Measurements from ENCODE around the gene TNNT2.

The TNNT2 gene

GRCh38 chr1:201401700-201402099, 24.2 kb upstream of the TNNT2 start:
- DNase-seq: no peak

- no peak for DNase-seq
Observed at GRCh38 chr1:201400852-201401230, 23.4 kb upstream of the TNNT2 start.

- DNase-seq: no peak
Observed at GRCh38 chr1:201400212-201400851, 22.9 kb upstream of the TNNT2 start.

GRCh38 chr1:201399352-201400126, 22.1 kb upstream of the TNNT2 start:
- no peak for DNase-seq

GRCh38 chr1:201399018-201399351, 21.5 kb upstream of the TNNT2 start, which contains the start of gene LAD1:
TSS of gene LAD1 (minus strand) at chr1:201399324. CDS start at chr1:201399306, 18 bp downstream.
- no peak for DNase-seq

DNA sequence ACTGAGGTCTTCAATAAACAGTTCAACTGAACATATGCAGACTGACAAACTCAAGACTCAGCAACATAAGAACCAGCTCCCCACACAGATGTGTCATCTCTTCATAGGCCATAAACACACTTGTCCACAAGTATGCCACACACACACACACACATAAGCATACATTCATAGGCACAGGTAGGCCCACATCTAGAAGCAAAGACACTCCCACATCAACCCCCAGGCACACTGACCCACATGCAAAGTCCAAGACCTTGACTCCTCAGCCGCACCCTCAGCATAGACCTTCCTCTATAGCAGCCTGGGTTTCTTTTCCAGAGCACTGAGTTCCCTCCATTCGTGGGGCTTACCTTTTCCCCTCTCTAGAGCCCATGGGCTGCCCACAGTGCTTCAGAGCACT, 20.2 kb upstream of the TNNT2 start:
- DNase-seq: no peak

DNA sequence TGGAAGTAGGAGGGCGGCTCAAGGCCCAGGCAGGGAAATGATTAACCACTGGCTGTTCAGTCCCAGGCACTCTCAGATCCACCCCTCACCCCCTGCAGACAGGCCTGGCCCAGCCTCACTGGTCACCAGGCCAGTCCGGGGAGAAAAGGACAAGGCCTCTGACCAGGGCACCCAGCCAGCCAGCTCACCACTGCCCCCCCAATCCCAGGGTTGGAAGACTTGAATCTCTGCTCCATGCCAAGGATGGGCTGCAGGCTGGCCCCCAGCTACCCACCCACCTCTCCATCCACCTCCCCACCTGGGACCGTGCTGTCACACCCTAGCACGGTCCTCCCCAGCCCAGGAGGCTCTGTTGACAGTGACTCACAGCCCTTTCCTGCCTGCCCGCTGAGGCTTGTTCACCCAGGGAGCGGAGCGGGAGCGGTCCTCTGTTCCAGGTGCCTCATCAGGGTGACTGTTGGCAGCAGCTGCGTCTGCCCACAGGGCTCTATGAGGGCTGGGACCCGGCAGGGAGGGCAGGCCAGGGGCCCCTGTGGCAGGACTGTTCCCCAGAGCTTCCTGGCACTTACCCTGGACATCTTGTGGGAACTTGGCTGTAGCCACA, 19.5 kb upstream of the TNNT2 start:
- DNase-seq: no peak

GRCh38 chr1:201395936-201396335, 18.5 kb upstream of the TNNT2 start:
- DNase-seq: no peak

GRCh38 chr1:201394591-201394990, 17.1 kb upstream of the TNNT2 start:
- no peak for DNase-seq

DNA sequence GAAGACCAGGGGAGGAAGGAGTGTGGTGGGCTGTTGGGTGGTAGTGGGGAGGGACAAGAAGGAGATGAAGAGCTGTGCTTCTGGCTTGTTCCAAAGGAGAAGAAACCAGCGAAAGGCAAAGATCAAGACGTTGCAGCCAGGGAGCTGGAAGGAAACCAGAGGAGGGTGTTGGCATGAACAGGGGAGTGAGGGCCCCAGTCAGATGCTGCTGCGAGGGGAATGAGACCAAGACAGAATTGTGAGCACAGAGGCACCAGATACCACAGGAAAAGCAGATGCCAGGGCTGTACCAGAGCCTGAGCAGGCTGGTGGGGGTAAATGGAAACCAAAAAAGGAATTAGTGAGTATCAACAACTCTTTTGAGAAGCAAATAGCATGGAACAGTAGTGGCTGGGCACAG, 15.6 kb upstream of the TNNT2 start:
- DNase-seq: no peak

- DNase-seq: no peak
Observed at GRCh38 chr1:201391651-201392511, 14.4 kb upstream of the TNNT2 start.

GRCh38 chr1:201391225-201391624, 13.7 kb upstream of the TNNT2 start:
- no peak for DNase-seq

- no peak for DNase-seq
Observed at GRCh38 chr1:201389051-201389450, 11.6 kb upstream of the TNNT2 start.

DNA sequence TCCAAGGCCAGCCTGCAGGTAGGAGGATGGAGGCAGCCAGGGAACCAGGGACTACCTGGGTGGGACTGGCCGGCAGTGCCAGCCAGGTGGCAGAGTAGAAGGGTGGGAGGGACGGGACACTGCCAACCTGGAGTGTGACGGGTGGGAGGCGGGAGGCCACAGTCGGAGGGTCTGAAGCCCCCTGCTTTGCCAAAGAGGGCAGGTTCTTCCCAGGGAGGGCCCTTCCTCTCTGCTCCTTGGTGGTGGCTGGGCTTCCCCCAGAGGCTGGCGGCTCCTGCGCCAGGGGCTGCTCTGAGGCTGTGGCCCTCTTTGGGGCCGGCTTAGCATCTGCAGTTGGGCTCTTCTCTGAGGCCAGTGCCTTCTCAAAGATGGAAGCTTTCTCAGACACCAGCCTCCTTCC, 8.7 kb upstream of the TNNT2 start:
- DNase-seq: no peak

GRCh38 chr1:201385299-201385891, 7.9 kb upstream of the TNNT2 start:
- DNase-seq: peak; percentile 56

DNA sequence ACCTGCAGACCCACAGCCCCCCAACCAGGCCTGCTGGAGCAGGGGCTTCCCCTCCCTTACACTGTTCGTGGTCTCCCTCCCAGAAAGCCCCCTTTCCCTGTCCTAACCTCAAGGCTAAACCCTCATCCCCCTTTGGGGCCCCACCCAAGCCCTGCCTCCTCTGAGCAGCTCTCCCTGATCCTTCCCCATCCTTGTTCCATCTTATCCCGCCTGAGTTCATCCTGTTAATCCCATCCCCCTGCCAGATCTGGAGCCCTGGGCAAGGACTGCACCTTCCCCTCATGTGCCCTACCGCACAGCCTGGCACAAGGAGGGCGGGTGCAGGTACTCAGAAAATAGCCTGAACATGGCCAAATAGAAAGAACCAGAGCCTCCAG, 6.9 kb upstream of the TNNT2 start:
- DNase-seq: no peak

- DNase-seq: no peak
Observed at GRCh38 chr1:201383647-201384405, 6.3 kb upstream of the TNNT2 start.

- no peak for DNase-seq
Observed at GRCh38 chr1:201381130-201381529, 3.6 kb upstream of the TNNT2 start.

GRCh38 chr1:201379733-201380242, 2.3 kb upstream of the TNNT2 start:
- DNase-seq: no peak

DNA sequence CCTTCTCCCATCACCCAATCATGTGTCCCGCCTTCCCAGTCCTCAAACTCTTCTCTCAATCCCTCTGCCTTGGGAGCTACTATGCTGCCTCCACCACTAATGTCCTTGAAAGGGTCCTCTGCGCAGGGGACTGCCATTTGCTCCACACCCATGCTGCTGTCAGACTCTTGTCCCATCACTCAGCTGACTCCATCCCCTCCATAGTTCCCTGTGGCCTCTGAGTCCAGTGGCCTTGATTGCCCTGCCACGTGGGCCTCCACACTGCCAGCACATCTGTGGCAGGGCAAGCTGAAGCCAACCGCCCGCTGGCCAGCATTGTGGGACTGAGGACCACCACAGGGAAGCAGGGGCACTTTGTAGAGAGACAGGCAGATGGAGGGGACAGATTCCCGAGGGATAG, 1.3 kb upstream of the TNNT2 start:
- no peak for DNase-seq

- DNase-seq: peak; percentile 18
Observed at GRCh38 chr1:201376464-201377374, 761 bp downstream of the TNNT2 start.

All from activated CD4-positive, alpha-beta T cell treated with anti-CD3 and anti-CD28 coated beads, Interleukin-10, Interleukin-2, amounts not matched to agents 100 ng/mL and 50 ng/mL, durations not matched to agents 16 hours and 8 hours (primary cell).